ENCODE results near the gene HAGH.
A peak's percentile ranks its signal among the peaks of the same experiment; 100 is the strongest.

Gene HAGH

GRCh38 chr16:1772908-1773702, 53.5 kb downstream of the HAGH start, which contains the start of gene MRPS34 (continued):
- no peak for TF ChIP-seq SETDB1 (IDR thresholded peaks at IDR 0.05; ENCODE audit: insufficient read length, low read length)
- TF ChIP-seq ZNF776 (tag by site-specific recombination; IDR thresholded peaks at IDR 0.05; ENCODE audit: borderline replicate concordance), result no peak
- peak; percentile 70 for TF ChIP-seq KLF17 (tag by site-specific recombination; IDR thresholded peaks at IDR 0.05)
- TF ChIP-seq PBX3 (CRISPR knock-in tag; IDR thresholded peaks at IDR 0.05), result peak; percentile 86
- no peak for TF ChIP-seq ZNF404 (tag by site-specific recombination; IDR thresholded peaks at IDR 0.05)
- no peak for TF ChIP-seq ZBTB10 (tag by site-specific recombination; IDR thresholded peaks at IDR 0.05)
- no peak for TF ChIP-seq SALL2 (tag by site-specific recombination; IDR thresholded peaks at IDR 0.05; ENCODE audit: borderline replicate concordance)
- TF ChIP-seq ZNF449 (tag by site-specific recombination; IDR thresholded peaks at IDR 0.05), result peak; percentile 27
- no peak for TF ChIP-seq ZNF555 (tag by site-specific recombination; conservative IDR thresholded peaks at IDR 0.05)

GRCh38 chr16:1772362-1772907, 54.2 kb downstream of the HAGH start, which contains the start of gene EME2:
EME2 (plus strand) TSS chr16:1772810; CDS start chr16:1773228, 418 bp downstream.
- Histone ChIP-seq H3K9me3 (ENCODE audit: control insufficient read depth, insufficient read depth, low read depth, low read length) (no peaks in the 10 kb centered on the region), H3K4me3 (ENCODE audit: low read depth, low read length) (peak within 1 kb of the TSS; percentile 95), H3K36me3 (ENCODE audit: control insufficient read depth in 2 of 2, insufficient read depth in 1 of 2, low read length in 2 of 2) (peaks cover 0 to 77% of the 10 kb centered on the region in 2 experiments; a peak in 1 of 3 replicates), H3K27ac (ENCODE audit: extremely low read depth, low read depth, low read length) (peak within 1 kb of the TSS; percentile 94), H3K4me1 (ENCODE audit: control insufficient read depth, insufficient read depth, low read length) (peaks cover 9% of the 10 kb centered on the region)
- ChIA-PET CTCF (interaction anchor here (0.6 to 0.7 kb wide), 3 partner anchors 65 to 547 kb away, joined by 3 read pairs; no protein-coding TSS in a partner anchor), POLR2A (interaction anchor here (0.5 to 6.0 kb wide), 10 partner anchors 9 to 269 kb away, joined by 3 to 113 read pairs (median 4); partner anchors contain the start of genes CRAMP1, IFT140, JPT2 and MAPK8IP3)
- no peak for TF ChIP-seq MEIS1 (CRISPR knock-in tag; IDR thresholded peaks at IDR 0.05; ENCODE audit: borderline replicate concordance)
- no peak for TF ChIP-seq ZNF2 (tag by site-specific recombination; IDR thresholded peaks at IDR 0.05)
- no peak for TF ChIP-seq PRDM10 (tag by site-specific recombination; IDR thresholded peaks at IDR 0.05)
- TF ChIP-seq ZNF239 (tag by site-specific recombination; IDR thresholded peaks at IDR 0.05), result no peak
- no peak for TF ChIP-seq ZNF324 (tag by site-specific recombination; IDR thresholded peaks at IDR 0.05)
- TF ChIP-seq ZNF518A (tag by site-specific recombination; conservative IDR thresholded peaks at IDR 0.05; ENCODE audit: low read depth), result no peak
- no peak for TF ChIP-seq ZSCAN4 (tag by site-specific recombination; IDR thresholded peaks at IDR 0.05)

Data from HEK293 (cell line).